ENCODE results near the gene PLCB1.

GRCh38 chr20:8260837-8261251, 128.8 kb downstream of the PLCB1 start:
- TF ChIP-seq CTCF (IDR thresholded peaks at IDR 0.05) (no peak), POLR2AphosphoS5 (IDR thresholded peaks at IDR 0.05) (no peak), POLR2A (IDR thresholded peaks at IDR 0.05) (no peak)

All from breast epithelium (tissue), 3 donors.